Smooth muscle cell of the coronary artery (primary cell): ENCODE data around the gene GPR155. TPM values are rescaled to one million over a fixed set of nuclear protein-coding genes. Genes with fewer than 3 reads are reported as not detected.

Experiments used
- total RNA-seq: library from RNA; depleted of rRNA; stranded (reverse); fragments of >200 nt; gene quantifications from 2 replicates; pipeline ENCODE4 v1.2.3, GENCODE V29; 2014; ENCODE audit warnings: low replicate concordance

The GPR155 gene
- total RNA-seq: 2.0 and 8.5 TPM in 2 replicates

DNA sequence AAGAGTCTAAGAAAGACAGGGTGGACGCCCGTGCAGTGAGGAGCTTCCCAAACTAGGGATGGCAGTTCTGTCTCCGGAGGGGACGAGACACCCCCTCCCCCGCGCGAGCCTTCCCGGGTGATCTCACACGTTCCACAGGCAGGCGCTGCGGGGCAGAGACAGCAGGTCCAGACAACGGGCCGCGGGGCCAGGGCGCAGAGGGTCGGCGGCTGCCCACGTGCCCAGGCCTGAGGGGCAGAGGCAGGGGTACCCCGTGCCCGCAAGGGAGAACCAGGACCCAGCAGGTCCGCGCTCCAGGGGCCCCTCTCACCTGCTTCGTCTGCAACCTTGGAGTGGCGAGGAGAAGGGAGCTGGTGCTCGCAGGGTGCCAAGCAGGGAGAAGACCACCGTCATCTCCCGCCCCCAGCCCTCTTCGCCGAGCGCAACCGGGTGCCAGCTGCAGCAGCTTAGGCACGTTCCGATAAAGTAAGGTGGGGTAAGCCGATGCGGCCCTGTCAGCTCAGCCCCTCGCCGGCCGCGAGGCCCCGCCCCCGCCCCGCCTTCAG is at the start of gene GPR155:
TSS of gene GPR155 (minus strand) at position 467 of the 545 bp plus-strand sequence. CDS start 5,073 bp downstream, outside the sequence.

GRCh38 chr2:174395284-174395968 is 91.4 kb downstream of the GPR155 start, which contains the start of gene SCRN3:
TSS of gene SCRN3 (plus strand) at chr2:174395730. CDS start at chr2:174398284, 2,554 bp downstream.

Other genes with a start within 250 kb of the GPR155 start
- 57.9 and 77.3 TPM in 2 replicates for gene OLA1, start 238.5 kb downstream of the GPR155 start, total RNA-seq
- 1.2 TPM in 1 of 2 replicates, not detected in the other for gene SP9, start 152.1 kb downstream of the GPR155 start, total RNA-seq
- gene SCRN3, start 91.3 kb downstream of the GPR155 start, total RNA-seq: 23.3 and 26.6 TPM in 2 replicates
- 6.1 and 7.2 TPM in 2 replicates for gene WIPF1, start 110.8 kb upstream of the GPR155 start, total RNA-seq